ENCODE data around the gene FAM120C. TPM values are rescaled to one million over a fixed set of nuclear protein-coding genes. Genes with fewer than 3 reads are reported as not detected.

Gene FAM120C
- total RNA-seq, 1 donor from 2014 or later = 7.0 TPM

- Mint-ChIP-seq H3K9me3 (ENCODE audit: unreplicated experiment) (no peaks in the 10 kb centered on the region), H3K4me3 (ENCODE audit: unreplicated experiment) (peak within 1 kb of the TSS; percentile 97), H3K27me3 (ENCODE audit: unreplicated experiment) (peaks cover 7% of the 10 kb centered on the region)
These were observed 138.8 kb downstream of the FAM120C start, which contains the start of gene PHF8 for GRCh38 chrX:54044126-54044876. TSS of gene PHF8 (minus strand) at chrX:54044473. CDS start at chrX:54042728, 1,745 bp downstream.

GRCh38 chrX:54043541-54044125 is 139.4 kb downstream of the FAM120C start:
- peak; percentile 13 for DNase-seq (ENCODE audit: low spot score)
- Mint-ChIP-seq H3K36me3 (ENCODE audit: low read depth, unreplicated experiment) (peaks cover 4% of the 10 kb centered on the region), H3K27ac (ENCODE audit: unreplicated experiment) (peak overlapping the region; percentile 93), H3K9me3 (ENCODE audit: unreplicated experiment) (no peaks in the 10 kb centered on the region), H3K27me3 (ENCODE audit: unreplicated experiment) (peaks cover 7% of the 10 kb centered on the region), H3K4me3 (ENCODE audit: unreplicated experiment) (peak overlapping the region; percentile 97), H3K4me1 (ENCODE audit: unreplicated experiment) (peaks cover 10% of the 10 kb centered on the region)
- TF ChIP-seq CTCF (IDR thresholded peaks at IDR 0.05; ENCODE audit: unreplicated experiment) = no peak

More at GRCh38 chrX:54044126-54044876, 138.8 kb downstream of the FAM120C start, which contains the start of gene PHF8:
- H3K36me3 Mint-ChIP-seq (ENCODE audit: low read depth, unreplicated experiment) = peaks cover 4% of the 10 kb centered on the region
- H3K27ac Mint-ChIP-seq (ENCODE audit: unreplicated experiment) = peak within 1 kb of the TSS; percentile 96
- peak; percentile 88 for DNase-seq (ENCODE audit: low spot score)
- H3K4me1 Mint-ChIP-seq (ENCODE audit: unreplicated experiment) = peaks cover 10% of the 10 kb centered on the region
- no peak for TF ChIP-seq CTCF (IDR thresholded peaks at IDR 0.05; ENCODE audit: unreplicated experiment)

GRCh38 chrX:54043056-54043455 is 140.0 kb downstream of the FAM120C start:
- Mint-ChIP-seq H3K27me3 (ENCODE audit: unreplicated experiment) (peaks cover 7% of the 10 kb centered on the region), H3K27ac (ENCODE audit: unreplicated experiment) (peak overlapping the region; percentile 93), H3K9me3 (ENCODE audit: unreplicated experiment) (no peaks in the 10 kb centered on the region), H3K4me1 (ENCODE audit: unreplicated experiment) (peaks cover 10% of the 10 kb centered on the region), H3K36me3 (ENCODE audit: low read depth, unreplicated experiment) (peaks cover 4% of the 10 kb centered on the region), H3K4me3 (ENCODE audit: unreplicated experiment) (peak overlapping the region; percentile 97)
- TF ChIP-seq CTCF (IDR thresholded peaks at IDR 0.05; ENCODE audit: unreplicated experiment) = no peak
- DNase-seq (ENCODE audit: low spot score) = no peak

- TF ChIP-seq CTCF (IDR thresholded peaks at IDR 0.05; ENCODE audit: unreplicated experiment) = no peak
- peaks cover 10% of the 10 kb centered on the region for H3K4me1 Mint-ChIP-seq (ENCODE audit: unreplicated experiment)
- no peak overlapping the region for H3K27ac Mint-ChIP-seq (ENCODE audit: unreplicated experiment)
- DNase-seq (ENCODE audit: low spot score) = peak; percentile 28
- H3K4me3 Mint-ChIP-seq (ENCODE audit: unreplicated experiment) = peak overlapping the region; percentile 97
- peaks cover 7% of the 10 kb centered on the region for H3K27me3 Mint-ChIP-seq (ENCODE audit: unreplicated experiment)
- peaks cover 4% of the 10 kb centered on the region for H3K36me3 Mint-ChIP-seq (ENCODE audit: low read depth, unreplicated experiment)
- no peaks in the 10 kb centered on the region for H3K9me3 Mint-ChIP-seq (ENCODE audit: unreplicated experiment)
These were observed 140.4 kb downstream of the FAM120C start for GRCh38 chrX:54042609-54043021.

- H3K27ac Mint-ChIP-seq (ENCODE audit: unreplicated experiment) = no peak overlapping the region
- peaks cover 3% of the 10 kb centered on the region for H3K27me3 Mint-ChIP-seq (ENCODE audit: unreplicated experiment)
- H3K9me3 Mint-ChIP-seq (ENCODE audit: unreplicated experiment) = no peaks in the 10 kb centered on the region
- no peak for DNase-seq (ENCODE audit: low spot score)
- H3K4me1 Mint-ChIP-seq (ENCODE audit: unreplicated experiment) = no peaks in the 10 kb centered on the region
- peaks cover 33% of the 10 kb centered on the region for H3K36me3 Mint-ChIP-seq (ENCODE audit: low read depth, unreplicated experiment)
- no peak overlapping the region for H3K4me3 Mint-ChIP-seq (ENCODE audit: unreplicated experiment)
- no peak for TF ChIP-seq CTCF (IDR thresholded peaks at IDR 0.05; ENCODE audit: unreplicated experiment)
These were observed 152.7 kb downstream of the FAM120C start for GRCh38 chrX:54030329-54030728.
